Femur (tissue), 1 donor: ENCODE measurements around the gene SULF2.

Source experiments
- DNase-seq: peaks from one replicate; pipeline ENCODE4 v3.0.0-alpha.2; 2017

Gene SULF2

DNA sequence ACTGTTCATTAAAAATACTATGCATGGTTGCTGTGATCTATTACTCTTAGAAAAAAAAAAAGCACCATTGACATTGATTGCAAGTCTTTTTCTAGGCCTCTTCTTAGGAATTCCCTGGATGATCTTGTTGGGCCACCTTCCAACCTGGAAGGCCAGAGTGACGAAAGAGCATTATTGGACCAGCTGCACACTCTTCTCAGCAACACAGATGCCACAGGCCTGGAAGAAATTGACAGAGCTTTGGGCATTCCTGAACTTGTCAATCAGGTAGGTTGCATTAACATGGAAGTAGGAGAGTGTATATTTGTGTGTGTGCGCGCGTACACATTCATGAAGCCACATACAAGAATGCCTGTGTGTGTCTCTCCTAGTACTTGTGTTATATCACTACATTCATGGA is 143.2 kb downstream of the SULF2 start:
- DNase-seq = no peak

- no peak for DNase-seq
Measured at GRCh38 chr20:47638851-47639250, 146.4 kb downstream of the SULF2 start.

- no peak for DNase-seq
Measured at GRCh38 chr20:47635256-47635655, 150.0 kb downstream of the SULF2 start.

- no peak for DNase-seq
Measured at GRCh38 chr20:47631078-47631477, 154.2 kb downstream of the SULF2 start.

- DNase-seq = no peak
Measured at GRCh38 chr20:47629907-47630306, 155.4 kb downstream of the SULF2 start.

DNA sequence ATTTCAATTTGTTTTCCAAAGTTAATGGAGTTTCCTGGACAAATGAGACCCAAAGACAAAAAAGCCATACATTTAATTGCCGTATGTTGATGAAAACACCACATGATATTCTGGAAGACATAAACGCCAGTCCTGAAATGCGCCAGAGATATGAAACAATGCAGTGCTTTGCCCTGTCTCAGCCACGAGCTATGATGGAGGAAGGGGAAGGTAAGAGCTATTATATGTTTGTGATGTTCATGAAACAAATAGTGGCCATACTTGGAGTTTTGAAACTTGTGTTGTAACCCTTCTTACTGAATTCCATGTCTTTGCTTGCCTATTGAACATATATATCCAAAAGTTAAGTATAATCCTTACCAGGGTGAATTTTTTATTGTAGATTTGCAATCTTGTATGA is 157.7 kb downstream of the SULF2 start:
- DNase-seq = no peak

- no peak for DNase-seq
Measured at GRCh38 chr20:47623206-47623605, 162.1 kb downstream of the SULF2 start.

DNA sequence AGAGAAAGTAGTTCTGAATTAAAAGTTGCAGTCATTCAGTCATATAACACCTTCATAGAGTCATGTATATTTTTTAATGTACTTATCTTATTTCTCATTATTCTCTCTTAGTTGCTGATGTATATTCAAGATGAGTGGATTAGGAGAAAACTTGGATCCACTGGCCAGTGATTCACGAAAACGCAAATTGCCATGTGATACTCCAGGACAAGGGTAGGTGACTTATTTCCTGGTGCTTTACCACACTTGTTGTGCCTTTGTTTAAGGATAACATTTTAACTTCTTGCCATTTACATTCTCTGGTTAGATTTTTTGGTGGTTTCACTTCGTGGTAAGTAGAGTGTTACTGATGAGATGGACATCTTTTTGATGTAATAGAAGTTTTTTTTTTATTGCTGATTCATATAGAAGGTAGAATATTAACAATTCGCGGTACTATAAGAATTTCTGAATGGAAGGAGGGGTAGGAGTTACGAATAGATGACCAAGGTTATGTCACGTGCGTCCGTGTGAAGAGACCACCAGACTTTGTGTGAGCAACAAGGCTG is 163.1 kb downstream of the SULF2 start:
- DNase-seq = no peak

DNA sequence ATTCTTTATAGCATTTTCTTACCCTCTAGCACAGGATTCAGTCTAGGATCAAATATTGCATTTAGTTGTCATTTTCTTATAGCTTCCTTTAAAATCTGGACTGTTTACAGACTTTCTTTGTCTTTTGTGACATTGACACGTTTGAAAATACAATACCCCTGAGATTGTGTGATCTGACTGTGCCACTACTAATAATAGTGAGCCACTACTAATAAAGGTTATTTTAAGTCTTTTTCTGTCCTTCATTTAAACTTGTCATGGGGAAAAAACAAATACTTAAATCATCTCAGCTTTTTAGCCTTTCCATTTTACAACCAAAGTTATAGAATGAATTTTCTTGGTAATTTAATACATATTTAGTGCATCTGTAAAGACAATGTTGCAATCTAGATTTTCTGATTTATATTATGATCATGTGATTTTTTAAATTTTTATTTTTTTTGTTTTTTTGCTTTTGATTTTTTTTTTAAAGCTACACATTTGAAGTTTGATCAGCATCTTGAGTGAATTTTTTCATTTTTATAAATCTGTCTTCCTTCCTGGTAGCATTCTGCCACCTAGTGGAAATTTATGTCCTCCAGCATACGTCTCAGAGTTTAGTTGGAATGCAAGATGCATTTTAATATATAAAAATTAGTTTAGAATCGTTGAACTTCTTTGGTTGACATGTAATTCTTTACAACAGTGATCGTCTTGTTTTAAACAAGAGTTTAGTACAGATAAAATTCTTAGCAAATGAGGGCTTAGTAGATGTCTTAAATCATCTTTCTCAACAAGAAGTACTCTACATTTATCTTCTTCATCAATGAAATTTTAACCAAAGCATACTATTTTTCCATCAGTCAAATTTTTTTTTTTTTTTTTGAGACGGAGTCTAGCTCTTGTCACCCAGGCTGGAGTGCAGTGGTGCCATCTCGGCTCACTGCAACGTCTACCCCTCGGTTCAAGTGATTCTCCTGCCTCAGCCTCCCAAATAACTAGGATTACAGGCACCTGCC is 164.2 kb downstream of the SULF2 start:
- no peak for DNase-seq

DNA sequence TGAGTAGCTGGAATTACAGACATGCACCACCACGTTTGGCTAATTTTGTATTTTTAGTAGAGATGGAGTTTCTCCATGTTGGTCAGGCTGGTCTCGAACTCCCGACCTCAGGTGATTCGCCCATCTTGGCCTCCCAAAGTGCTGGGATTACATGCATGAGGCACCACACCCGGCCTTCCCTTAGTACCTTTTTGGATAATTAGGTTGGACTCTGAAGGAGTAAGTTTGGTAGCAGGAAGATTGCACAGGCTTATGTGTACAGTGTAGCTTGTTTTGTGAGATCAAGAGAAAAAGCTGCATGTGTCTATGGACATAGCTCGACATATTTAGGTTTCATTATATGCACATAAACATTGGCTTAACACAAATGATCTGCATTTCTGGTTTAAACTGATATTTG is 166.8 kb downstream of the SULF2 start:
- no peak for DNase-seq

DNA sequence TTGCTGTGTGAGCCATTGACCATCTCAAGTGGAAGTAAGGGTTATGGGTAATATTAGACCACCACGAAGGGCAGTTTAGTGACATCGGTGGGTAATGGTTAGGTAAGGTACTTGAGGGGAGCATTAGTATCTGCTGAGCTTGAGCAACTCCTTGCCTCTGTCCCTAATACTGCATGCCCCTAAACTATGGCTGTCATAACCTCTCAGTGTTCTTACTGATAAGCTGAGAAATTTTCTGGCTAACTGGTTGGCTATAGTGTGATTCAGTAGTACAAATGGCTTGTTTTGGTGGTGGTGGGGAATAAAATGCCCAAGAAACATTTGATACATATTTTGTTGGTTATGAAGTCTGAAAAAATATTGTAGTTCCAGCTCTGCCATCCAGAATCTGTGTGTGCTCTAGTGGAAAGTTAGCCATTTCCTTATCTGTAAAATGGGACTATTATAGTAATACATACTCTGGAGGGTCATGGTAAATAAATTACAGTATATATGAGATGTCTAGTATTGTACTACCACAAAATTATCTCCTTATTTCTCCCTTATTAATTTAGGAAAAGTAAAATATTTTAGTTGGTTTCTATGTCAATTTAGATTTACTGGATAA is 170.5 kb downstream of the SULF2 start:
- DNase-seq = no peak

DNA sequence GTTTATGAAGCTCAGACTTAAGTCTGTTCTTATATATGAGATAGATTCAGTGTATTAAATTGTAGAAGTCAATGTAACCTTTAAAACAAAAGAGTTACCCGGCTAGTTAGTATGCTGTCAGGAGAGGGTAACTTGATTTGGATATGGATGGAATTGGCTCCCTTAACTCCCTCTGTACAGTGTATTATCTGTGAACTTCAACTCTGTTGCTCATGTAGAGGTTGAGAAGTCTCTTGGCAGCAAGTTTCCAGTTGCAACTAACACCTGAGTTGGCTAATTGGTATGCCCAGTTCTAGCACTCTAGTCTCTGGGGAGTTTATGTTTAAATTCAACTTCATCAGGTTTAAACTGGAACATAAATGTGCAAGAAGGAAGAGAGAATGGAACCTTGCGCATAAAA is 172.6 kb downstream of the SULF2 start:
- no peak for DNase-seq

- DNase-seq = no peak
Measured at GRCh38 chr20:47611785-47612184, 173.5 kb downstream of the SULF2 start.

GRCh38 chr20:47610945-47611250 is 174.4 kb downstream of the SULF2 start:
- no peak for DNase-seq

- DNase-seq = peak; percentile 66
Measured at GRCh38 chr20:47610247-47610944, 174.9 kb downstream of the SULF2 start.

DNA sequence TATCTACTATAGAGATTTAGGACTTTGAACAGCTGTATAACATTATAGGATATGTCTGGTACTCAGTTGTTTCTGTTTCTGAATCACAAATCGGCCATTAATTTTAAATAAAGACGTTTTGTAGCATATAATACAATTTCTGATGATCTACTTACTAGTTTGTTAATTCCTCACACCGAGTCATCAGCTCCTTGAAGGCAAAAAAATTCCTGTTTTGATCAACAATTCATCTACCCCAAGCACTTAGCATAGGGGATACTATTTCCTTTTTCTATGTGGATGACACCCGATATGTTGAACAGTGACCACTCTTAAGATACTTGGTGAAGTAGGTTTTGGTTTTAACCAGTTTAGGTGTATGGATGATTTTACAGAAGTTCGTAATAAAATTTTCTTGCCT is 176.3 kb downstream of the SULF2 start:
- no peak for DNase-seq
